Neural cell (in vitro differentiated cells): ENCODE measurements around the gene RPL13A. TPM values are rescaled to one million over a fixed set of nuclear protein-coding genes. Genes with fewer than 3 reads are reported as not detected.

Experiments used
- H2AFZ ChIP-seq: fragments of 200-600, 300-800 bp; sonication (generic), shearing (Covaris generic); 2 replicates; pipeline ENCODE4 v1.6.0; 2014; ENCODE audit warnings: low read depth, mild to moderate bottlenecking, antibody characterized with exemption, low read length, moderate library complexity
- H3F3A ChIP-seq: fragments of 200-600 bp; shearing (Covaris generic); 2 replicates; pipeline ENCODE4 v1.6.1; 2016; ENCODE audit warnings: mild to moderate bottlenecking, moderate library complexity, mixed read lengths, antibody characterized with exemption, low read length; ENCODE audit not compliant: insufficient read depth, poor library complexity, severe bottlenecking
- H3K27ac ChIP-seq: fragments of 200-600, 300-800 bp; sonication (generic), shearing (Covaris generic); 2 replicates; pipeline ENCODE4 v1.5.1; 2014; ENCODE audit warnings: mild to moderate bottlenecking, low read length, moderate library complexity
- H3K27me3 ChIP-seq: fragments of 300-800, 200-600 bp; sonication (generic), shearing (Covaris generic); 2 replicates; pipeline ENCODE4 v1.6.0; 2014; ENCODE audit warnings: mild to moderate bottlenecking, low read depth, low read length, moderate library complexity; ENCODE audit not compliant: insufficient read depth
- H3K36me3 ChIP-seq: fragments of 300-800, 200-600 bp; sonication (generic), shearing (Covaris generic); 2 replicates; pipeline ENCODE4 v1.5.1; 2014; ENCODE audit warnings: mild to moderate bottlenecking, antibody characterized with exemption, low read length, moderate library complexity; ENCODE audit not compliant: insufficient read depth
- H3K4me2 ChIP-seq: fragments of 300-800, 200-600 bp; sonication (generic), shearing (Covaris generic); 2 replicates; pipeline ENCODE4 v1.6.0; 2014; ENCODE audit warnings: mild to moderate bottlenecking, low read length
- H3K4me3 ChIP-seq: fragments of 300-800, 200-600 bp; sonication (generic), shearing (Covaris generic); 2 replicates; pipeline ENCODE4 v1.5.1; 2014; ENCODE audit warnings: mild to moderate bottlenecking, low read length, moderate library complexity
- H3K79me2 ChIP-seq: fragments of 200-600 bp; shearing (Covaris generic); replicated peaks from 2 replicates; pipeline ENCODE4 v1.6.0; 2014; ENCODE audit warnings: mild to moderate bottlenecking, low read length, moderate library complexity; ENCODE audit not compliant: insufficient read depth
- H3K9ac ChIP-seq: fragments of 300-800, 200-600 bp; sonication (generic), shearing (Covaris generic); 2 replicates; pipeline ENCODE4 v1.6.1; 2016; ENCODE audit warnings: mild to moderate bottlenecking, low read length, mixed read lengths
- H3K9me2 ChIP-seq: fragments of 200-600 bp; shearing (Covaris generic); 2 replicates; pipeline ENCODE4 v1.6.1; 2016; ENCODE audit warnings: mild to moderate bottlenecking, low read length, mixed read lengths; ENCODE audit not compliant: insufficient read depth
- H3K9me3 ChIP-seq: fragments of 200-600, 300-800 bp; sonication (generic), shearing (Covaris generic); 2 replicates; pipeline ENCODE4 v1.6.1; 2016; ENCODE audit warnings: mild to moderate bottlenecking, mixed run types, low read length, moderate library complexity, mixed read lengths
- H4K20me1 ChIP-seq: fragments of 200-600 bp; shearing (Covaris generic); 2 replicates; pipeline ENCODE4 v1.6.1; 2016; ENCODE audit warnings: mild to moderate bottlenecking, mixed run types; ENCODE audit not compliant: insufficient read depth
- CTCF ChIP-seq: fragments of 450-650 bp; IDR thresholded peaks from 2 replicates; pipeline ENCODE4 v1.5.1; 2014; ENCODE audit warnings: antibody characterized with exemption, mild to moderate bottlenecking, moderate library complexity; ENCODE audit not compliant: poor library complexity, severe bottlenecking
- EP300 ChIP-seq: fragments of 450-650 bp; conservative IDR thresholded peaks from 2 replicates; pipeline ENCODE4 v1.6.1; 2014; ENCODE audit warnings: antibody characterized with exemption, mild to moderate bottlenecking, moderate library complexity; ENCODE audit not compliant: poor library complexity, severe bottlenecking
- EZH2 ChIP-seq: fragments of 200-600, 300-800 bp; shearing (Covaris generic), sonication (generic); IDR thresholded peaks from 2 replicates; pipeline ENCODE4 v1.6.1; 2014; ENCODE audit warnings: antibody characterized with exemption, low read length, borderline replicate concordance, mild to moderate bottlenecking; ENCODE audit not compliant: insufficient read depth, poor library complexity, severe bottlenecking
- MXI1 ChIP-seq: fragments of 450-650 bp; conservative IDR thresholded peaks from 2 replicates; pipeline ENCODE4 v1.6.1; 2014; ENCODE audit warnings: antibody characterized with exemption, mild to moderate bottlenecking; ENCODE audit not compliant: poor library complexity, severe bottlenecking
- POLR2AphosphoS5 ChIP-seq: IDR thresholded peaks from 2 replicates; pipeline ENCODE4 v1.6.1; 2012
- RAD21 ChIP-seq: fragments of 450-650 bp; conservative IDR thresholded peaks from 2 replicates; pipeline ENCODE4 v1.6.1; 2014; ENCODE audit warnings: antibody characterized with exemption, mild to moderate bottlenecking, moderate library complexity
- SMC3 ChIP-seq: fragments of 450-650 bp; conservative IDR thresholded peaks from 2 replicates; pipeline ENCODE4 v1.6.1; 2014; ENCODE audit warnings: antibody characterized with exemption, mild to moderate bottlenecking, moderate library complexity; ENCODE audit not compliant: poor library complexity
- TAF1 ChIP-seq: IDR thresholded peaks from 2 replicates; pipeline ENCODE4 v1.6.1; 2012; ENCODE audit warnings: low read depth
- polyA plus RNA-seq: library from polyadenylated mRNA; depleted of rRNA; stranded (reverse); fragments of >200 nt; gene quantifications from 2 replicates; pipeline ENCODE4 v1.2.3, GENCODE V29; 2014
- TF ChIP-seq, protein P1 (sequence below): IDR thresholded peaks from 2 replicates; pipeline ENCODE4 v1.6.1; 2012; ENCODE audit warnings: borderline replicate concordance

The RPL13A gene
- polyA plus RNA-seq, 1 donor from 2014 or later: 2,313 TPM

GRCh38 chr19:49445997-49446396 lies 41.4 kb upstream of the RPL13A start:
- Histone ChIP-seq H3F3A (no peaks in the 10 kb centered on the region), H3K36me3 (no peaks in the 10 kb centered on the region), H2AFZ (no peak overlapping the region), H3K9me2 (no peaks in the 10 kb centered on the region), H3K79me2 (peaks cover 6% of the 10 kb centered on the region), H3K27me3 (peaks cover 22% of the 10 kb centered on the region), H3K4me2 (no peak overlapping the region), H3K4me3 (no peak overlapping the region), H3K27ac (no peak overlapping the region), H3K9me3 (no peaks in the 10 kb centered on the region), H3K9ac (no peak overlapping the region), H4K20me1 (no peaks in the 10 kb centered on the region)
- TF ChIP-seq CTCF: no peak
- no peak for TF ChIP-seq MXI1
- TF ChIP-seq, protein P1, sequence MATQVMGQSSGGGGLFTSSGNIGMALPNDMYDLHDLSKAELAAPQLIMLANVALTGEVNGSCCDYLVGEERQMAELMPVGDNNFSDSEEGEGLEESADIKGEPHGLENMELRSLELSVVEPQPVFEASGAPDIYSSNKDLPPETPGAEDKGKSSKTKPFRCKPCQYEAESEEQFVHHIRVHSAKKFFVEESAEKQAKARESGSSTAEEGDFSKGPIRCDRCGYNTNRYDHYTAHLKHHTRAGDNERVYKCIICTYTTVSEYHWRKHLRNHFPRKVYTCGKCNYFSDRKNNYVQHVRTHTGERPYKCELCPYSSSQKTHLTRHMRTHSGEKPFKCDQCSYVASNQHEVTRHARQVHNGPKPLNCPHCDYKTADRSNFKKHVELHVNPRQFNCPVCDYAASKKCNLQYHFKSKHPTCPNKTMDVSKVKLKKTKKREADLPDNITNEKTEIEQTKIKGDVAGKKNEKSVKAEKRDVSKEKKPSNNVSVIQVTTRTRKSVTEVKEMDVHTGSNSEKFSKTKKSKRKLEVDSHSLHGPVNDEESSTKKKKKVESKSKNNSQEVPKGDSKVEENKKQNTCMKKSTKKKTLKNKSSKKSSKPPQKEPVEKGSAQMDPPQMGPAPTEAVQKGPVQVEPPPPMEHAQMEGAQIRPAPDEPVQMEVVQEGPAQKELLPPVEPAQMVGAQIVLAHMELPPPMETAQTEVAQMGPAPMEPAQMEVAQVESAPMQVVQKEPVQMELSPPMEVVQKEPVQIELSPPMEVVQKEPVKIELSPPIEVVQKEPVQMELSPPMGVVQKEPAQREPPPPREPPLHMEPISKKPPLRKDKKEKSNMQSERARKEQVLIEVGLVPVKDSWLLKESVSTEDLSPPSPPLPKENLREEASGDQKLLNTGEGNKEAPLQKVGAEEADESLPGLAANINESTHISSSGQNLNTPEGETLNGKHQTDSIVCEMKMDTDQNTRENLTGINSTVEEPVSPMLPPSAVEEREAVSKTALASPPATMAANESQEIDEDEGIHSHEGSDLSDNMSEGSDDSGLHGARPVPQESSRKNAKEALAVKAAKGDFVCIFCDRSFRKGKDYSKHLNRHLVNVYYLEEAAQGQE: no peak
- no peak for TF ChIP-seq SMC3
- TF ChIP-seq TAF1: no peak
- TF ChIP-seq EZH2: no peak
- TF ChIP-seq RAD21: no peak
- no peak for TF ChIP-seq EP300
- no peak for TF ChIP-seq POLR2AphosphoS5

- Histone ChIP-seq H3K9ac (no peak overlapping the region), H3K4me2 (no peak overlapping the region), H3K27ac (no peak overlapping the region), H3K9me2 (no peaks in the 10 kb centered on the region), H3K79me2 (peaks cover 6% of the 10 kb centered on the region), H3K9me3 (no peaks in the 10 kb centered on the region), H3F3A (peaks cover 5% of the 10 kb centered on the region), H3K36me3 (no peaks in the 10 kb centered on the region), H2AFZ (no peak overlapping the region), H3K4me3 (no peak overlapping the region), H4K20me1 (no peaks in the 10 kb centered on the region), H3K27me3 (peaks cover 5% of the 10 kb centered on the region)
- TF ChIP-seq RAD21: no peak
These were observed 39.6 kb upstream of the RPL13A start for GRCh38 chr19:49447485-49448431.
